ENCODE measurements around the gene SETD6. TPM values are rescaled to one million over a fixed set of nuclear protein-coding genes. Genes with fewer than 3 reads are reported as not detected.

The SETD6 gene
- polyA plus RNA-seq, 1 experiment: 7.4 TPM

GRCh38 chr16:58471209-58471975 is 43.9 kb upstream of the SETD6 start:
- DNase-seq (ENCODE audit: low read depth): no peak
- Histone ChIP-seq H3K4me3 (ENCODE audit: low read depth, low read length) (no peak overlapping the region), H3K27me3 (ENCODE audit: control insufficient read depth, insufficient read depth, low read length) (peaks cover 16% of the 10 kb centered on the region), H3K36me3 (ENCODE audit: control insufficient read depth, insufficient read depth, low read length) (no peaks in the 10 kb centered on the region)
- CTCF ChIA-PET: interaction anchor here (0.7 to 1.3 kb wide), 5 partner anchors 9 to 191 kb away, joined by 3 to 4 read pairs (median 3); no protein-coding TSS in a partner anchor
- TF ChIP-seq, protein P1, sequence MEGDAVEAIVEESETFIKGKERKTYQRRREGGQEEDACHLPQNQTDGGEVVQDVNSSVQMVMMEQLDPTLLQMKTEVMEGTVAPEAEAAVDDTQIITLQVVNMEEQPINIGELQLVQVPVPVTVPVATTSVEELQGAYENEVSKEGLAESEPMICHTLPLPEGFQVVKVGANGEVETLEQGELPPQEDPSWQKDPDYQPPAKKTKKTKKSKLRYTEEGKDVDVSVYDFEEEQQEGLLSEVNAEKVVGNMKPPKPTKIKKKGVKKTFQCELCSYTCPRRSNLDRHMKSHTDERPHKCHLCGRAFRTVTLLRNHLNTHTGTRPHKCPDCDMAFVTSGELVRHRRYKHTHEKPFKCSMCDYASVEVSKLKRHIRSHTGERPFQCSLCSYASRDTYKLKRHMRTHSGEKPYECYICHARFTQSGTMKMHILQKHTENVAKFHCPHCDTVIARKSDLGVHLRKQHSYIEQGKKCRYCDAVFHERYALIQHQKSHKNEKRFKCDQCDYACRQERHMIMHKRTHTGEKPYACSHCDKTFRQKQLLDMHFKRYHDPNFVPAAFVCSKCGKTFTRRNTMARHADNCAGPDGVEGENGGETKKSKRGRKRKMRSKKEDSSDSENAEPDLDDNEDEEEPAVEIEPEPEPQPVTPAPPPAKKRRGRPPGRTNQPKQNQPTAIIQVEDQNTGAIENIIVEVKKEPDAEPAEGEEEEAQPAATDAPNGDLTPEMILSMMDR (IDR thresholded peaks at IDR 0.05; ENCODE audit: insufficient read depth, low read depth, low read length): no peak
- POLR2A ChIA-PET: no interaction called here

GRCh38 chr16:58472266-58472665 is 43.1 kb upstream of the SETD6 start:
- DNase-seq (ENCODE audit: low read depth): no peak
- Histone ChIP-seq H3K36me3 (ENCODE audit: control insufficient read depth, insufficient read depth, low read length) (no peaks in the 10 kb centered on the region), H3K27me3 (ENCODE audit: control insufficient read depth, insufficient read depth, low read length) (peaks cover 11% of the 10 kb centered on the region), H3K4me3 (ENCODE audit: low read depth, low read length) (no peak overlapping the region)
- ChIA-PET CTCF (interaction anchor here (1.3 kb wide), 1 partner anchor 190 kb away, joined by 3 read pairs; no protein-coding TSS in a partner anchor), POLR2A (no interaction called here)
- TF ChIP-seq, protein P1 (IDR thresholded peaks at IDR 0.05; ENCODE audit: insufficient read depth, low read depth, low read length): no peak

DNA sequence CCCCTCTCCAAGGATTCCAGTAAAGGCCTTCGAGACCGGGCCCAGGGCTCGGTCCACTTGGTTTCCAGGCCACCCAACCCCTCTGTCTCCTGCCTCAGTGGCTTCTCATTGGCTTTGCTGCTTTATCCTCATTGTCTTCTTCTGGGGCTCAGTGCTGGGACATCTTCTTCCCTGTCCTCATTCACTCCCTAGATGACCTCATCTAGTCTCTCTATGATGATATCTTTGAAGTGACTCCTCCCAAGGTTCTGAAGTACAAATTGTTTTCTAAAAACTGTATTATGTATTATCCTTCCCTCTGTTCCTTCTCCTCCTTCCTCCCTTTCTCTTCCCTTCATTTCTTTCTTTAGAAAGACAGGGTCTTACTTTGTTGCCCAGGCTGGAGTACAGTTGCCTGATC is 42.5 kb upstream of the SETD6 start:
- H3K4me3 ChIP-seq (ENCODE audit: low read depth, low read length): no peak overlapping the region
- peaks cover 10% of the 10 kb centered on the region for H3K27me3 ChIP-seq (ENCODE audit: control insufficient read depth, insufficient read depth, low read length)
- H3K36me3 ChIP-seq (ENCODE audit: control insufficient read depth, insufficient read depth, low read length): no peaks in the 10 kb centered on the region
- DNase-seq (ENCODE audit: low read depth): no peak
- ChIA-PET CTCF (interaction anchor here (1.2 to 1.8 kb wide), 2 partner anchors 8 to 15 kb away, joined by 3 to 8 read pairs; no protein-coding TSS in a partner anchor), POLR2A (no interaction called here)
- TF ChIP-seq, protein P1 (IDR thresholded peaks at IDR 0.05; ENCODE audit: insufficient read depth, low read depth, low read length): no peak

- no peak for DNase-seq (ENCODE audit: low read depth)
- Histone ChIP-seq H3K27me3 (ENCODE audit: control insufficient read depth, insufficient read depth, low read length) (peaks cover 9% of the 10 kb centered on the region), H3K36me3 (ENCODE audit: control insufficient read depth, insufficient read depth, low read length) (no peaks in the 10 kb centered on the region), H3K4me3 (ENCODE audit: low read depth, low read length) (no peak overlapping the region)
- ChIA-PET POLR2A (no interaction called here), CTCF (interaction anchor here (1.6 to 1.8 kb wide), 2 partner anchors 13 to 187 kb away, joined by 3 to 8 read pairs; no protein-coding TSS in a partner anchor)
- TF ChIP-seq, protein P1 (IDR thresholded peaks at IDR 0.05; ENCODE audit: insufficient read depth, low read depth, low read length): no peak
These were observed 41.0 kb upstream of the SETD6 start for GRCh38 chr16:58474296-58474695.

DNA sequence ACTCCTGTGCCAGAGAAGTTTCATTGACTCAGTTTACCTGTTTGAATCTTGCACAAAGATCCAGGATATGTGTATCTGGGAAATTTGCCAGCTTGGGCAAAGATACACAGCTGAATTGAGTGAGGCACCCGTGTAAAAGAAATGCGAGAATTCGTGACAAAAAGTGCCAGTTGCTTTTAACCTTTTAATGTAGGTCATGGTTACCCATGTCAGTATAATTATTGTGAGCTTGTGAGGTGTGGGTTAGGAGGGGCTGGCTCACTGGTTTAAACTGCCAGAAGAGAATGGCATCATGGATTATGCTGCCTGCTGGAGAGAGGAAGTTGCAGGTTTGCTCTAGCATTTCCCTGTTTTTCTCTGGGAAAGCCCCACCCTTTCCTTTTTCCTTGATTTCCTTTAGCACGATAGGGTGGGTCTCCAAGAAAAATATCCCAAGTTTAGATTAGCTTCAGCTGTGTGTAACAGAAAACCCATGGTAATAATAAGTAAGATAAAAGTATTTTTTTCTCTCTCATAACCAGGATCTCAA is 40.2 kb upstream of the SETD6 start:
- ChIA-PET POLR2A (no interaction called here), CTCF (interaction anchor here (0.6 to 1.6 kb wide), 2 partner anchors 186 to 321 kb away, joined by 3 to 4 read pairs; no protein-coding TSS in a partner anchor)
- Histone ChIP-seq H3K4me3 (ENCODE audit: low read depth, low read length) (no peak overlapping the region), H3K36me3 (ENCODE audit: control insufficient read depth, insufficient read depth, low read length) (no peaks in the 10 kb centered on the region), H3K27me3 (ENCODE audit: control insufficient read depth, insufficient read depth, low read length) (peaks cover 9% of the 10 kb centered on the region)
- DNase-seq (ENCODE audit: low read depth): no peak
- TF ChIP-seq, protein P1 (IDR thresholded peaks at IDR 0.05; ENCODE audit: insufficient read depth, low read depth, low read length): no peak
